Measurements from ENCODE around the gene DLG4.

GRCh38 chr17:7177191-7177953, 42.3 kb downstream of the DLG4 start:
- peak; percentile 70 to 85 (median 78) for TF ChIP-seq CTCF (IDR thresholded peaks at IDR 0.05)
- no peak for TF ChIP-seq POLR2A (IDR thresholded peaks at IDR 0.05)

Data from Peyer's patch (tissue), 4 donors.